Activated CD4-positive, alpha-beta T cell treated with anti-CD3 and anti-CD28 coated beads, Interleukin-2, amount 50 U/mL, for 16 hours (primary cell): ENCODE results near the gene MT1B.
"Not testable (repeated sequence)": the region's sequence is repeated elsewhere in the genome, so short reads cannot be mapped to it uniquely, and the experiment has no call there.

Source experiments
- DNase-seq: peaks from one replicate; pipeline ENCODE4 v3.0.0-alpha.2; 2020

Gene MT1B

GRCh38 chr16:56669840-56670619 lies 18.3 kb downstream of the MT1B start:
- DNase-seq = no peak

DNA sequence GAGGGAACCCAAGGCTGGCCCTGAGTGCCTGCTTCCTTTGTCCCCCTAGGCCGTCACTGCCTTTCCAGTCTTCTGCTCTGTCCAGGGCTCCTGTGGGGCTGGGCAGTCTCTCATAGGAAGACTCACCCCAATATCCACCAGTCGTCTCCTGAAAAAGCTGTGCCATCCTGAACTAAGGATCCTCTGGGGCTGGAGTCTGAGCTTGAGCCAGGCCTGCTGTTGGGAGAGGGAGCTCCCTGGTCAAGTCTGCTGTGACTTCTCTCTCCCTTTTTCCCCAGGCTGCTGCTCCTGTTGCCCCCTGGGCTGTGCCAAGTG lies 18.9 kb downstream of the MT1B start:
- DNase-seq = no peak

- not testable (repeated sequence) for DNase-seq
These were observed 20.0 kb downstream of the MT1B start for GRCh38 chr16:56671691-56672090.

- not testable (repeated sequence) for DNase-seq
These were observed 20.5 kb downstream of the MT1B start for GRCh38 chr16:56672171-56672570.

- DNase-seq = no peak
These were observed 21.3 kb downstream of the MT1B start for GRCh38 chr16:56672761-56673536.

GRCh38 chr16:56673921-56674320 lies 22.2 kb downstream of the MT1B start:
- DNase-seq = no peak

DNA sequence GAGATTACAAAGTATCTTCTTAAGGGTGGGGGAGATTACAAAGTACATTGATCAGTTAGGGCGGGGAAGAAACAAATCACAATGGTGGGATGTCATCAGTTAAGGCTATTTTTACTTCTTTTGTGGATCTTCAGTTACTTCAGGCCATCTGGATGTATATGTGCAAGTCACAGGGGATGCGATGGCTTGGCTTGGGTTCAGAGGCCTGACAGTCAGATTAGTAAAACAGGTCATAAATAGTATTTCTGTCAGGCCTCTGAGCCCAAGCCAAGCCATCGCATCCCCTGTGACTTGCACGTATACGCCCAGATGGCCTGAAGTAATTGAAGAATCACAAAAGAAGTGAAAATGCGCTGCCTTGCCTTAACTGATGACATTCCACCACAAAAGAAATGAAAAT lies 22.9 kb downstream of the MT1B start:
- not testable (repeated sequence) for DNase-seq

DNA sequence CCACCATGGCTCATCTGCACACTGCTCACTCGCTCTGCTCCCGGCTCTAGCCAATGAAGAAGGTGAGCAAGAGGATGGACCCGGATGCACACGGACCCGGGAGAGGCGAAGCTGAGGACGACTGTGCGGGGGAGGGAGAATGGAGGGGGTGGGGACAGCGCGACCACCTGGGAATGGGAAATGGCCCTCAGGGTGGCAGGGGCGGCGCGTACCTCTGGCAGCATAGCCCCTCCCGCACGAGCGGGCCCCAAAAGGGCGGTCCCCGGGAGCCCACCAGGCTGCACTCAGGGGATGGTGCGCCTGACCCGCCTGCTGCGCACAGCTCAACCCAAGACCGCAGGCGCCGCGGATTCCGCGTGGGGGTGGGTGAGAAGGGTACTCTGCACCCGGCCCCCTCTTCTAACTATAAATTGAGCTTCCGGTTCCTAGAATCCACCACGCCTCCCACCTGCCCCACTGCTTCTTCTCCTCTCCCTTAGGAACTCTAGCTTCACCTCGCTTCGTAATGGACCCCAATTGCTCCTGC lies 24.1 kb downstream of the MT1B start:
- DNase-seq = peak; percentile 20

DNA sequence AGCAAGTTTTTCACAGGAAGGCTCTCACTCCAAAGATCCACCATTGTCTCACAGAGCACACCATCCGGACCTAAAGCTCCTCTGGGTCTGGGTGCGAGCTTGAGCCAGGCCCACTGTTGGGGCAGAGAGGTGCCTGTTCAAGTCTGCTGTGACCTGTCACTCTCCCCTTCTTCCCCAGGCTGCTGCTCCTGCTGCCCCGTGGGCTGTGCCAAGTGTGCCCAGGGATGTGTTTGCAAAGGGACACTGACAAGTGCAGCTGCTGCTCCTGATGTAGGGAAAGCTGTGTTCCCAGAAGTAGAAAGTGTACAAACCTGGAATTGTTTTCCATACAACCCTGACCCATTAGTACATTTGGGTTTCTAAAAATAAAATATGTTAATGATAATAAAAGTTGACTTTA lies 25.8 kb downstream of the MT1B start:
- DNase-seq = no peak

DNA sequence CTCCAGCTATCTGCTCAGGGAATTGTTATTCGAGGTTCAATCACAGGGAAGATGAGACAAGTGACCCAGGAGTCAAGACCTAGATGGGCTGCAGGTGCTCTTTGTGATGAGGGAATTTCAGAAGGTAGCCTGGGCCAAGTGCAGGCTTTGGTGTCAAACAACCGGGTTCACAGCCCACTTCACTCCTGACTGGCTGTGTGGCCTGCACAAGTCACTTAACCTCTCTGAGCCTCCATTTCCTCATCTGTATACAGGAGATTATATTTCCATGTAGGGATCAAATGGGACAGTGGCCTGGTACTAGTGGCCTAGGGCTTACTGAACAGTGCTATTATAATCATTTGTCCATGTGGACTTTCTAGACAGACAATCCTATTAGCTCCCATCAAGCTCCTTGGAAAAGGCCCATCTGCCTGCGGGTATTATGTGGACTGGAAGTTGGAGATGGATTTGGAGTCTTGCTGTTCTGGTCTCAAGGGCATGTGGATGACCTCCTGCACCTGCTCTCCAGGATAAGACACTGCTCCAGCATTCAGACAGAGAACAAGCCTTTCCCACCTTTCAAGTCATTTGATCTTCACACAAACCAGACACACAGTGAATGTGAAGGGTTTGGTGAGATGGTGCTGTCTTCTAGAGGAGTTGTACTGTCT lies 27.5 kb downstream of the MT1B start:
- DNase-seq = no peak

DNA sequence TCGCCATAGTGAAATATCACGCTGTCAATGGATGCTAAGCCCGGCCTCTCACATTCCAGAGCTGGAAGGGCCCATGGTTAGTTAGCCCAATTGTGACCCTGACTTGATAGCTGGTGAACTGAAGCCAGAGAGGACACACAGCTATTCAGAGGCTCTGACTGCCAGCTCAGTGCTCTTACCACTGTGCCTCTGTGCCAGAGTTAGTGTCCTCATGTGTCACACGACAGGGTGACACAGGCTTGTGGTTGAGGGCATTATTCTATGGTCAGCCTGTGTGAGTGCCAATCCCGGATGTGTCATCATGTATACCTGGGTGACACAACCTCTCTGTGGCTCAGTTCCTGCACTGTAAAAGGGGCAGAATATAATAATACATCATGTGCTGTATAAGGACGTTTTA lies 28.1 kb downstream of the MT1B start:
- DNase-seq = peak; percentile 47

GRCh38 chr16:56681939-56682702 lies 30.4 kb downstream of the MT1B start, which contains the start of gene MT1X:
TSS of gene MT1X (plus strand) at chr16:56682470. CDS start at chr16:56682541, 71 bp downstream.
- DNase-seq = peak; percentile 92

- DNase-seq = no peak
These were observed 31.2 kb downstream of the MT1B start for GRCh38 chr16:56682703-56683397.

DNA sequence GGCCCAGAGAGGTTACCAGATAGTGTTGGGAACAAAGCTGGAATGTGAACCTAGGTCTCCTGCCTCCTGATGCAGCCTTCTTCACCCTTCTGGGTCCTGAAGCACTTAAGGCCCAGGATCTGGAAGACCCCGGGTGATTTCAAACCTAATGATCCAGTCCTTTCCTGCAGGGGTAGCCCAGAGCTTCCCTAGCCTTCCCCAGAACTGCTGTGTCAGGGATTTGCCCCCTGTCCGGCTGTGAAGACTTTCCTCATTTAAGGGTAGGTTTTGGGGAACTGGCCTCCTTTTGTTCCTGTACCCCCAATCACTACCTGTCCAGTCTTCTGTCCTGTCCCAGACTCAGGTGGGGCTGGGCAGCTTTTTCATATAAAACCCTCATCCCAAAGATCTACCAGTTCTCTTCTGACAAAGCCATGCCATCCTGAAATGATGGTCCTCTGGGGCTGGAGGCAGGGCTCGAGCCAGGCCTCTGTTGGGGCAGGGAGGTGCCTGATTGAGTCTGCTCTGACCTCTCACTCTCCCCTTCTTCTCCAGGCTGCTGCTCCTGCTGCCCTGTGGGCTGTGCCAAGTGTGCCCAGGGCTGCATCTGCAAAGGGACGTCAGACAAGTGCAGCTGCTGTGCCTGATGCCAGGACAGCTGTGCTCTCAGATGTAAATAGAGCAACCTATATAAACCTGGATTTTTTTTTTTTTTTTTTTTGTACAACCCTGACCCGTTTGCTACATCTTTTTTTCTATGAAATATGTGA lies 31.9 kb downstream of the MT1B start:
- no peak for DNase-seq

DNA sequence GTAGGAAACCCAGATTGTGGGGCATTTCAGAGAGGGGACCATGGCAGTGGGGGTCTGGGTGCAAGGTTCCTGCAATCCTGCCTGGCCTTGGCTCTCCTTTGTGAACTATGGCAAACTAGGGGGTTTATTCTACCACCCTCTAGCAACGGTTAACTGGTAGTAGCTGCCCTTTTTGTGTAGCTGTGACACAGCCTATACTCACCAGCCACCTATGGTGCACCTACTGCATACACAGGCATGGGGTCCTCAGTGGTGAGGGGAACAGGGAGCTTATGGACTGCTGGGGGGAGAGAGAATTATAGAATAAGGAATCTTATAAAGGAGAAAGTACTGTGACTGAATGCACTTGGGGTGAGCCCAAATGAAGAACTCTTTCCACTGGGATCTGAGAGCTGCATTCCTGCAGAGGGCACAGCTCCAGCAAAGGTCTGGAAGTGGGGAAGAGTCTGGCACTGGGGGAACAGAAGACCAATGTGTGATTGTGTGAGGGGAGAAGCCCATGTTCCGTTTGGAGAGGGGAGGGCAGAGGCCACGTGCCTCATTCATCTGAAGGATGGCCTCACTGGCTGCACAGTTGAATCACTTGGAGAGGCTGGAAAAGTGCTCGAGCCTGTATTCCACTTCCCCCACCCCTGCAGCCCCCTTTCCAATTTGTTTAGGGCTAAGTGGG lies 32.7 kb downstream of the MT1B start:
- DNase-seq = no peak

DNA sequence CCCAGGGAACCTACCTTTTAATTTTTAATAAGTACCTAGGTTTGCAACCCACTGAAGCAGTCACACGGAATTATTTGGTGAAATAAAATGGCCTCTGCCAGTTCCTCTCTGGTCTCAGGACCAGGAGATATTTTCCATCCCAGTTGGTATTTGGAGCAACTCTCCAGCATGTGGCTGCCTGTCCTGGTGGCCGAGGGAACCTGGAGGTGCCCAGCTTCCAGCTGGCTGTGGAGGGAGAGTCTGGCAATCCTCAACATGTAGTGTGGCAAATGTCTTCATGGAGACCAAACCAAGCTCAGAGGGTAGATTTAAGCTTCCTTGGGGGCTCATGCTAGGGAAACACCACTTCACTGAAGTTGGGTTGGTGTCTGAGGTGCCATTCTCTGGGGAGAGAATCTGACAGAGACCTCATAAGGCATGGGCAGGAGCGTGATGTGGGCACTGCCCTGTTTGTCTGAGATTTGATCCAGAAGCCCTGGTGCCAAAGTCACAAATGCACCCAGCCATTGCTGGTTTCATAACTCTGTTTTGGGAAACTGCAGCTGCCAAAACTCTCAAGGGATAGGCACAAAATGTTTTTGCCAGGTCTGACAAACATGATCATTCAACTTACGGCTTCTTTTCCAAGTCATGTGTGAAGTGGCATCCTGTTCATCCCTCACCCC lies 33.4 kb downstream of the MT1B start:
- no peak for DNase-seq

GRCh38 chr16:56686758-56687157 lies 35.1 kb downstream of the MT1B start:
- no peak for DNase-seq

GRCh38 chr16:56688762-56689161 lies 37.1 kb downstream of the MT1B start:
- DNase-seq = no peak

GRCh38 chr16:56689171-56689570 lies 37.5 kb downstream of the MT1B start:
- DNase-seq = no peak

DNA sequence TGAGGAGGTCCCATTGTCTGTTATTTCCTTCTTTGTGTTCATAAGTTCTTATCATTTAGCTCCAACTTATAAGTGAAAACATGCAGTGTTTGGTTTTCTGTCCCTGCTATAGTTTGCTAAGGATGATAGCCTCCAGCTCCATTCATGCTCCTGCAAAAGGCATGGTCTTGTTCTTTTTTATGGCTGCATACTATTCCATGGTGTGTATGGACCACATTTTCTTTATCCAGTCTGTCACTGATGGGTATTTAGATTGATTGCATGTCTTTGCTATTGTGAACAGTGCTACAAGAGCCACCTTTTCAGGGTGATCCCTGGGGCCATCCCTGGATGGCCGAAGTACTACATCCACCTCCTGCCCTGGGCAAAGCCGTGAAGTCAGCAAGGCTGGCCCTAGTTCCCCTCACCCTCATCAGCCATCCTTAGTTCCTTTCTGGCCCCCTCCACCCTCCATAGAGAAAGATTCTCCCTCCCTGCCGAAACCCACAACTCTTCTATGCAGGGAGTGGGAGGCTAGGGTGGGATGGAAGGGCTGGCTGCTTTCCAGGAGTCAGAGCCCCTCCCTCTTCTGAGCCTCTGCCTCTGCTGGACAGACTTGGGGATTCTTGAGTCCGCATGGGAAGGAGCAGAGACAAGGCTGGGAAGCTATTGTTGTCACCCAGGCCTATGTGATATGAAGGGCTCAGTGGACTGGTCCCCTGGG lies 38.9 kb downstream of the MT1B start:
- DNase-seq = no peak
